Activated CD8-positive, alpha-beta memory T cell treated with anti-CD3 and anti-CD28 coated beads for 1 hour (primary cell): ENCODE data around the gene MACO1.

Experiments used
- DNase-seq, 2 donors: peaks; one replicate each; pipeline ENCODE4 v3.0.0-alpha.2; 2020; ENCODE audit warnings: low read depth in 1 of 2; ENCODE audit errors: extremely low read depth in 1 of 2

Gene MACO1

GRCh38 chr1:25519624-25520023, 88.9 kb downstream of the MACO1 start:
- DNase-seq, result no peak

GRCh38 chr1:25520446-25521061, 89.9 kb downstream of the MACO1 start:
- DNase-seq, result peak in 1 of 2 donors; percentile 63

GRCh38 chr1:25522031-25522655, 91.4 kb downstream of the MACO1 start:
- DNase-seq, result no peak

- no peak for DNase-seq
These were observed 92.8 kb downstream of the MACO1 start for GRCh38 chr1:25523542-25523941.

GRCh38 chr1:25524568-25525360, 94.1 kb downstream of the MACO1 start:
- DNase-seq, result no peak

- DNase-seq, result no peak
These were observed 94.6 kb downstream of the MACO1 start for GRCh38 chr1:25525361-25525688.

GRCh38 chr1:25526753-25527152, 96.1 kb downstream of the MACO1 start:
- no peak for DNase-seq

- DNase-seq, result no peak
These were observed 96.6 kb downstream of the MACO1 start for GRCh38 chr1:25527226-25527846.

- DNase-seq, result no peak
These were observed 97.4 kb downstream of the MACO1 start for GRCh38 chr1:25527946-25528595.

GRCh38 chr1:25528881-25529517, 98.3 kb downstream of the MACO1 start:
- DNase-seq, result no peak

- DNase-seq, result no peak
These were observed 99.0 kb downstream of the MACO1 start for GRCh38 chr1:25529518-25530185.

GRCh38 chr1:25530186-25531081, 99.7 kb downstream of the MACO1 start:
- no peak for DNase-seq

GRCh38 chr1:25531082-25531461, 100.4 kb downstream of the MACO1 start:
- DNase-seq, result no peak

GRCh38 chr1:25532970-25533369, 102.3 kb downstream of the MACO1 start:
- DNase-seq, result no peak

- DNase-seq, result no peak
These were observed 103.2 kb downstream of the MACO1 start for GRCh38 chr1:25533775-25534409.

- no peak for DNase-seq
These were observed 103.7 kb downstream of the MACO1 start for GRCh38 chr1:25534410-25534788.

- no peak for DNase-seq
These were observed 105.4 kb downstream of the MACO1 start for GRCh38 chr1:25536124-25536523.

GRCh38 chr1:25537153-25537831, 106.6 kb downstream of the MACO1 start:
- no peak for DNase-seq
